Activated CD4-positive, alpha-beta T cell treated with anti-CD3 and anti-CD28 coated beads, Interleukin-2, Interleukin-6, amounts not matched to agents 100 ng/mL and 50 ng/mL, durations not matched to agents 16 hours and 8 hours (primary cell): ENCODE data around the gene MAP3K13.
A peak's percentile ranks its signal among the peaks of the same experiment; 100 is the strongest.

ENCODE experiments used
- DNase-seq: peaks from one replicate; pipeline ENCODE4 v3.0.0-alpha.2; 2020

Gene MAP3K13, protein sequence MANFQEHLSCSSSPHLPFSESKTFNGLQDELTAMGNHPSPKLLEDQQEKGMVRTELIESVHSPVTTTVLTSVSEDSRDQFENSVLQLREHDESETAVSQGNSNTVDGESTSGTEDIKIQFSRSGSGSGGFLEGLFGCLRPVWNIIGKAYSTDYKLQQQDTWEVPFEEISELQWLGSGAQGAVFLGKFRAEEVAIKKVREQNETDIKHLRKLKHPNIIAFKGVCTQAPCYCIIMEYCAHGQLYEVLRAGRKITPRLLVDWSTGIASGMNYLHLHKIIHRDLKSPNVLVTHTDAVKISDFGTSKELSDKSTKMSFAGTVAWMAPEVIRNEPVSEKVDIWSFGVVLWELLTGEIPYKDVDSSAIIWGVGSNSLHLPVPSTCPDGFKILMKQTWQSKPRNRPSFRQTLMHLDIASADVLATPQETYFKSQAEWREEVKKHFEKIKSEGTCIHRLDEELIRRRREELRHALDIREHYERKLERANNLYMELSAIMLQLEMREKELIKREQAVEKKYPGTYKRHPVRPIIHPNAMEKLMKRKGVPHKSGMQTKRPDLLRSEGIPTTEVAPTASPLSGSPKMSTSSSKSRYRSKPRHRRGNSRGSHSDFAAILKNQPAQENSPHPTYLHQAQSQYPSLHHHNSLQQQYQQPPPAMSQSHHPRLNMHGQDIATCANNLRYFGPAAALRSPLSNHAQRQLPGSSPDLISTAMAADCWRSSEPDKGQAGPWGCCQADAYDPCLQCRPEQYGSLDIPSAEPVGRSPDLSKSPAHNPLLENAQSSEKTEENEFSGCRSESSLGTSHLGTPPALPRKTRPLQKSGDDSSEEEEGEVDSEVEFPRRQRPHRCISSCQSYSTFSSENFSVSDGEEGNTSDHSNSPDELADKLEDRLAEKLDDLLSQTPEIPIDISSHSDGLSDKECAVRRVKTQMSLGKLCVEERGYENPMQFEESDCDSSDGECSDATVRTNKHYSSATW

DNA sequence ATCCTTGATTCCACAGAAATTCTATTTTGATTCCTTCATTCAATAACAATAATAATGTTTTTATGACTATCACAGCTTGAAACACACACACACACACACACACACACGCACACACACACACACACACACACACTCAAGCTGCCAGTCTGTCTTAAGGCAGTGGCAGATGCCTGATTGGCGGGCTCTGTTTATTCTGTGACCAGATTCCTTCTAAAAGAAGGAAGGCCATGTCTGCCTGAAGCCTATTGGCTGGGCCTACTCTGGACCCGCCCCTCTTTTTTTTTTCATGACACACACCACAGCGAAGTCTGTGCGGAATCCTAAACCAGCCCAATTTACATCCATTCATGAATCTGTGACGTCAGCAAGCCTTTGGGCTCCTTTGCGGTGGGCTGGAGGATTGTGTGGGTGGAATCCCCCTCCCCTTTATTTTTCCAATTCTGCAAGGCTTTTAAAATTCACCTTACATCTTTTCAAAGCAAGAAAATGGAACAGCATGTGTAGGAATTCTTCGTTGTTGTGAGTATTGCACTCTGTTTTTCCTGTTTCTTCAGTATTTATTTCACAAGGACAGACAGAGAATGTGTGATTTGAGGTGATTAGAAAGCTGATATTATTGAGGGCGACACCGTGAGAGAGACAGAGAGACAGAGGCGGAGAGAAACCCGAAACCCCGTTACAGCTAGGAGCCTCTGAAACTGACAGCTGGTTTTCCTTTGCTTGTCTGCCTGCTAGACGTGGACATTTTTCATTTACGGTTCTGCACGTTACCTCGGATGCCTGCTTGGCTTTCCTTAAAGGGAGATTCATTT is at the start of gene MAP3K13:
Gene MAP3K13, plus strand, starts transcription at position 287 of the 812 bp plus-strand sequence. CDS start 65,446 bp downstream, outside the sequence.
- DNase-seq: peak; percentile 64

GRCh38 chr3:185313693-185314246 is 49.2 kb upstream of the MAP3K13 start:
- no peak for DNase-seq

DNA sequence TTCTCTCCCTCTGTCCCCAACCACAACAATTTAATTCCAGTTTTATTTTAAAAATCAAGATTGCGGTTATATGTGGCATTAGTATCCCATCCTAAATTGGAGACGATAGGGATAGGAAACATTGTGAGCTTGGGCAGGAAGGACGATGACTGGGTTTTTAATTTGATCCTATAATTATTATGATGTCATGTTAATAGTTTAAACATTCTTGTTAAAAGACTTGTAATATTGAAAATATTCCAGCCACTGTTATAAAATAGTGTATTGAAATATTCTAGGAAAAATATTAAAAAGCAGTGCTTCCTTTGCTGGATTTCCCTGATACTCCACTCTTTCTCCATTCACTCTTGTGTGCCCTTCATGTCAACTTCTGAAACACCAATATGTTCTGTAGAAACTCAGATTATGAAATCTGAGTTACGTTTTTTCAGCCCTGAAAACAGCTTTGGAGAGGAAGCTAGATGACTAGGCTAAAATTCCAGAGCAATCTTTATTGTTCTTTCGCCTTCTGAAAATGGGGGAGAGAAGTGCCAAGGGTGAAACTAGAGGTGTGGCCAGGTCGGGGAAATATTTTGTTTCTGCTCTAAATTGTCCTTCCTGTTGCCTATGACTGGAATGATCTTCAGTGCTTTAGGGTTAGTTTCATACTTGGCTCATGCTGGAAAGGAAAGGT is 46.1 kb upstream of the MAP3K13 start:
- no peak for DNase-seq

- no peak for DNase-seq
Measured at GRCh38 chr3:185317674-185318073, 45.3 kb upstream of the MAP3K13 start.

- no peak for DNase-seq
Measured at GRCh38 chr3:185318141-185318540, 44.8 kb upstream of the MAP3K13 start.

DNA sequence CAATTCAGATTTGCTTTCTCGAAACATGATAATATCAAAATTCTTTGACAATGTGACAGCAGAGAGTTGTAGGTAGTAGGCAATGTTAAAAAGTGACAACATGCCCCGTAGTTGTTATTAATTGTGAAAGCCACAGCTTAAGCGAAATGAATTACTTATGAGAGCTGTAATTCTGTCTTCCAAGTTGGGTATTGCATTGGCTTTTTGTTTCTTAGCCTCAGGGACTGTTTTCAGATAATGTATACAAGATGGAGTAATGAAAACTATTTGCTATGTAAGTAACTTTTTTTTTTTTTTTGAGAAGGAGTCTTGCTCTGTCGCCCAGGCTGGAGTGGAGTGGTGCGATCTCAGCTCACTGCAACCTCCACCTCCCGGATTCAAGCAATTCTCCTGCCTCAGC is 43.1 kb upstream of the MAP3K13 start:
- DNase-seq: no peak

DNA sequence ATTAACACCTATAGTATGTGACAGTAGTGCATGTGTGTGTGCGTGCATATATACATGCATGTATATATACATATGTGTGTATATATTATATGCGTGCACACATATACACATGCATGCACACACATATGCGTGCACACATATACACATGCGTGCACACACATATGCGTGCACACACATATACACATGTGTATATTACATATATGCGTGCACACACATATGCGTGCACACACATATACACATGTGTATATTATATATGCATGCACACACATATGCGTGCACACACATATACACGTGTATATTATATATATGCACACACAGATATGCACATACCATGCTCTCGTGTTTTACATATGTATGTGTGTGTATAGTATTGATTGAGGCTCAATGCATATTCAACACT is 42.0 kb upstream of the MAP3K13 start:
- no peak for DNase-seq

DNA sequence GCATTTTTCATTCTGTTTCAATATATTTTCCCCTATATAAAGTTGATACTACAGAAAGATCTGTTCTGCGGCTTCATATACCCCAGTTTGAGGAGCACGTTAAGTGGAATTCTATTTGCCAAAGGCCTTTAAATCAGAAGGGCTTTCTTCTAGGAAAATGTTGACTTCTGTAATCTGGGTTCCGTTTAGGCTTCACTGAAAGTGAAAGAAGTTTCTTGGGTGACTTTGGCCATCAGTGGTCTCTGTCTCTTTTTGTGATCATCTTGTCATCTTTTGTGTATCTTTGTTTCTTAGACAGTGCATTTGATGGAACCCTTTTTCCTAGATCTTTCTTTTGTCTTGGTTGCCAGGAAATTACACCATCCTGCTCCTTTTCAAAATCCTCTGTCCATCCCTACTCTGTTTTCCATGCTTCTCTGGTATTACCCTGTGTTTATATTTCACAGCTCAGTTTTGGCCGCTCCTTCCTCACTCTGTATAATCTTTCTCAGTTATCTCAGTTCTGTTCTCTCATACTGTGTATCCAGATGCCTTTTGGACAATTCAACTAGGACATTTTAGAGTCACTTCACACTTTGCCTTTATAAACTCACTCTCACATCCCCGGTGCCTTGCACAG is 40.7 kb upstream of the MAP3K13 start:
- no peak for DNase-seq

DNA sequence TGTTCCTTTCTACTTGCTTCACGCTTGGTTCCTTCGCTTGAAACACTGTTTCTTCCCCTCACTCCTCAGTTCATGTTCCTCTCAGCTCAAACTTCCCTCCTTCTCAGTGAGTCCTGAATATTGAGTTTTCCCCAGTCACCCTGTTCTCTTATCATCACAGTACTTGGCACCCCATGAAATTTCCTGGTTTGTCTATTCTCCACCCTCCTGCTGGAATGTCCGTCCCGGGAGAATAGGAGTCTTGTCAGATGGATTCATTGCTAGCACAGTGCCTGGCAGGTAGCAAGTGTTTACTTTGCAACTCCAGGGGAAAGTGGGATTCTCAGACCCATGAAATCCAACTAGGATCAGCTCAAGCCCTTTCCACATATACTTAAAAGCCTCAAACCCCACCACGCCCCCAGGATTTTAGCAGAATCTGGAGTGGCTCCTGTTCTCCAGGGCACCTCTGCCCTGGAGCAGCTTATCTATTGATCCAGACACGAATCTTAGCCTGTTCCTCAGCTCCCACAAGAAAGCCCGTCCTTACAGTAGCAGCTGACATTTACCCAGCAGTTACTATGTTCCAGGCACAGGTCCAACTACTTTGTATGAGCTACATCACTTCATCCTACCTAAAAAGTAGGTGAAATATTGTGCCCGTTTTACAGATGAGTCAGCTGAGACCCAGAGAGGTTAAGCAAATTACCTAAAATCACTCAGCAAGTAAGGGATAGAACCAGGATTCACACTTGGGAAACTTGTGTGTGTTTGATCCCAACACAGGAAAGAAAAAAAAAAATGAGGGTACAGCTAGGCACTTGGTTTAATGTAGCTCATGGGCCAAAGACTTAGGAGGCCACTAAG is 36.8 kb upstream of the MAP3K13 start:
- no peak for DNase-seq

DNA sequence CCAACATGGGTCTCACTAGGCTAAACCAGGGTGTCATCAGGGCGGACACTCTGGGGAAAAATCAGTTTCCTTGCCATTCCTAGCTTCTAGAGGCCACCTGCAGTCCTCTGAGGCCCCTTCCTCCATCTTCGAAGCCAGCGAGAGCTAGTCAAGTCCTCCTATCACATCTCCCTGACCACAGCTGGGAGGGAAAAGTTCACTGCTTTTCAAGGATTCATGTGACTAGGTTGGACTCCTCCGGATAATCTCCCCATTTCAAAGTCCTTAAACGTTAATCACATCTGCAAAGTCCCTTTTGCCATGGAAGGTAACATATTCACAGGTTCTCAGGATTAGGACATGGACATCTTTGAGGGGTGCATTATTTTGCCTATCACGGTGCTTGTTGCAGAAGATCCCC is 35.9 kb upstream of the MAP3K13 start:
- DNase-seq: no peak

GRCh38 chr3:185328324-185329004 is 34.5 kb upstream of the MAP3K13 start:
- DNase-seq: no peak

GRCh38 chr3:185330238-185330637 is 32.7 kb upstream of the MAP3K13 start:
- DNase-seq: no peak

DNA sequence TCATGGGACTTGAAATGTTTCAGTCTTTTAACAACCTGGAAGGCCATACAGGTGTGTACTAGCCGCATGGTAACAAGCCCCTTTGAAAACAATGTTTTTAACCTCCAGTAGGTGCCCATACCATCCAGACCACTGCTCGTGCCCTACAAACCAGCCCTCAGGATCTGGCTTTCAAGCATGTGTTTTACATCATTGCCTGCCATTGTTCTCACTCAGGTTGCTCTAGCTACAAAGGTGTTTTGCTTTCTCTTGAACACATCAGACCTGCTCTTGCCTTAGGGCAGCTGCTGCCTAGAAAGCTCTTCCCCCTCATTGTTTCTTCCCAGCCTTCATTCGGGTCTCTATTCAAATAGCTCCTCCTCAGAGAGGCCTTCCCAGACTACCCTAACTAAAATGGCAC is 32.3 kb upstream of the MAP3K13 start:
- DNase-seq: no peak

GRCh38 chr3:185332026-185332735 is 30.8 kb upstream of the MAP3K13 start:
- peak; percentile 55 for DNase-seq

DNA sequence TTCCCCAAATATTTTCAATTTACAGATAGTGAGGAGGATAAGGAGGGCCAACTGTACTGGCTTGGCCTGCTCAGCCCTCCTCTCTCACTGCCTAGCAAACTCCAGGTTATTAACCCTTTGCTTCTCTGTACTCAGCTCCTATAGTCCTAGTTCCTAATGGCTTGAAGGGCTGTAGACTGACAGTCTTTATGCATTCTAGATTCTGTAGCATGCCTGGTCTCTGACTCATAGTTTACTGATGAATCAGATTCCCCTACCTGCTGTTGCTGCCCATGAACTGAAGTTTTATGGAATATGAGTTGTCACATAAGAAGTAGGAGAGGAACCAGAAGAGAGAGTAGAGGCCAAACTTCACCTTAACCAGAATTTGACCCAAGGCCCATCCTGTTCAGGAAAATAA is 27.1 kb upstream of the MAP3K13 start:
- DNase-seq: peak; percentile 23

DNA sequence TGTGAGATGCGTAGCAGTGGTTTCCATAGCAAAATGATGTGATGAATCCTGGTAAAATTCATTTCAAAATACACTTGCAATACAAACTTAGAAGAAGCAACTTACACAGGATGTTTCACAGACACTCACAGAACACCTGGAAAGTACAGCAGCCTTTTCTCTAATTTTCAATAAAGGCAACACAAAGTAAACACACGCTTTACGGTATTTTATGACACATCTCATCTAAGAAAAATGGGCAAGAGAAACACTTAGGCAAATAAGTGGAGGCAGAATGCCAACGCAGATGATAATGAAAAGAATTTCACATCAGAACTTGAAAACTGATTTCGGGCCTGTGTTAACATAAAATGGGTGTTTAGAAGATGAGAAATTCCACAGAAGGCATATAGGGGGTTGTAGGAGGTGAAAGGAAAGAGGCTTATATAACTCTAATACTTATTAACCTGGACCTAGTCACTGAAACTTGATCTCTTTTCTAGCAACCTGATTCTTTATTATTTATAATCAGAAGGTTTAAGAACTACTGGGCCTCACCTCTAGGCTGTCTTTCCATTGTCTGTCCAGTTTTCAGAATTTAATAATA is 25.6 kb upstream of the MAP3K13 start:
- DNase-seq: no peak

GRCh38 chr3:185339945-185340344 is 23.0 kb upstream of the MAP3K13 start:
- DNase-seq: no peak

DNA sequence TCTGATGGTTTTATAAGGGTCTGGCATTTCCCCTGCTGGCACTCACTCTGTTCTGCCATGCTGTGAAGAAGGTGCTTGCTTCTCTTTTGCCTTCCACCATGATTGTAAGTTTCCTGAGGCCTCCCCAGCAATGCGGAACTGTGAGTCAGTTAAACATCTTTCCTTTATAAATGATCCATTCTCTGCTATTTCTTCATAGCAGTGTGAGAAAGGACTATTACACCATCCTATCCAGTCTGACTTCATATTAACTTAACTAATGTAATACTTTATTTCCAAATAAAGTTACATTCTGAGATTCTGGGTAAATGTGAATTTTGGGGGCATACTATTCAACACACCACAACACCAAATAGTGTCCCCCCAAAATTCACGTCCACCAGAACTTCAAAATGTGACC is 22.2 kb upstream of the MAP3K13 start:
- DNase-seq: no peak
